ENCODE measurements around the gene PLCB3.

Gene PLCB3

DNA sequence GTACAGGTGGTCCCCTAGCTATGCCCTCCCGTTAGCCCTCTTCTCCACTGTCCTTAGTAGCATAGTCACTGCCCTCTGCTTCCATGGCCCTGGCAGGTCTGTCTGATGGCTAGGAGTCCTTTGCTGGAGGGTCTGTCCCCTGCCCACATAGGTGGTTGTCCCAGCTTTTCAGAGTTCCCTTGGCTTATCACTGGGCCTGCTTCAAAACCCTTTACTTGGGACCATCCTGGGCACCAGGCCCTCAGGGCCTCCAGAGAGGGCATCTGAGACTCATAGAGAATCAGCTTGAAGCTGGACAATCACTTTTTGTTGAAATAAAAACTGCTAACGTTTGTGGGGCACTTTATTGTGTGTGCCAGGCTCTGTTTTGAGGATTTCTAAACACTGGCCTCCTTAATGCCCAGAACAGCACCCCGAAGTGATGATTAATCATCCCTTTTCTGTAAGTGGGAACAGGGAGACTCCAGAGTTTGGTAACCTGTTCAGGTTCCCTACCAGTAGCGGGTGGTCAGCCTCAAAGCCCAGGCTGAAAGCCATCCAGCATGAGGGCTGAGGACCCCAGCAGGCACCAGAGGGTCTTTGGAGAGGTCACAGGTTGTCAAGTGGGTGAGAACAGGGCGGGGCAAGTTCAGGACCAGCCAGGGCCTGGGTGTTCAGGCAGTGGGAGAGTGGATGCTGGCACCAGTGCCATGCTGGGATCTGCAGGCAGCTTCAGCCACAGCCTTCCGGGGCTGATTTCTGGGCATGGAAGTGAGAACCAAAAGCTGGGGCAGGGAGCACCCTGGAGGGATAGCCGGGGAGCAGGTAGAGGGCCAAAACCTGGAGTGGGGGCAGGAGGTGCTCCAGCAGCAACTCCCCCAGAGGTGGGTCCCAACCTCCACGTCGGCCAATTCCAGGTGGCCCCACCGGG, 39.3 kb downstream of the PLCB3 start:
- DNase-seq: peak; percentile 20

DNA sequence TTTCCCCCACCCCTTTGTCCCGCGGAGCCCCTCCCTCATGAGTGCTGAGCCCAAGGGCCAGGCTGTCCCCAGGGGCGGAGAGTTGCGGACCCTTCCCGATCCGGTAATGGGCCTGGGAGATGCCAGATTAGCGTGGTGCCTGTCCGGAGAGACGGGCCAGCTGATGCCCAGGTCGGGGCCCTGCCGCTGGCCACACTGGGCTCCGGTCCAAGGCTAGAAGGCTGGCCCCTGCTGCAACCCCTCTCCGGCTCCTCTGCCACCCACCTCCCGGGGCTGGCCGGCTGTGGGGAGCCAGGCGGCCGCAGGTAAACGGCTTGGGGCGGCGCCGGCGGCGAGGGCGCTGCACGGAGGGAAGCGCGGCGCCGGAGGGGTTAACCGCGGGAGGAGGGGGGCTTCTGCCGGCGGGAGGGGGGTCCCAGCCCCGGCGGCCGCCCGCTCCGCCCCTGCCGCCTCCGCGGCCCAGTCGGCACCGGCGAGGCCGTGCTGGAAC, 40.0 kb downstream of the PLCB3 start, which contains the start of gene KCNK4:
KCNK4 (plus strand) TSS at position 41 of the 490 bp plus-strand sequence. CDS start 1,717 bp downstream, outside the sequence.
- peak; percentile 30 for DNase-seq

DNA sequence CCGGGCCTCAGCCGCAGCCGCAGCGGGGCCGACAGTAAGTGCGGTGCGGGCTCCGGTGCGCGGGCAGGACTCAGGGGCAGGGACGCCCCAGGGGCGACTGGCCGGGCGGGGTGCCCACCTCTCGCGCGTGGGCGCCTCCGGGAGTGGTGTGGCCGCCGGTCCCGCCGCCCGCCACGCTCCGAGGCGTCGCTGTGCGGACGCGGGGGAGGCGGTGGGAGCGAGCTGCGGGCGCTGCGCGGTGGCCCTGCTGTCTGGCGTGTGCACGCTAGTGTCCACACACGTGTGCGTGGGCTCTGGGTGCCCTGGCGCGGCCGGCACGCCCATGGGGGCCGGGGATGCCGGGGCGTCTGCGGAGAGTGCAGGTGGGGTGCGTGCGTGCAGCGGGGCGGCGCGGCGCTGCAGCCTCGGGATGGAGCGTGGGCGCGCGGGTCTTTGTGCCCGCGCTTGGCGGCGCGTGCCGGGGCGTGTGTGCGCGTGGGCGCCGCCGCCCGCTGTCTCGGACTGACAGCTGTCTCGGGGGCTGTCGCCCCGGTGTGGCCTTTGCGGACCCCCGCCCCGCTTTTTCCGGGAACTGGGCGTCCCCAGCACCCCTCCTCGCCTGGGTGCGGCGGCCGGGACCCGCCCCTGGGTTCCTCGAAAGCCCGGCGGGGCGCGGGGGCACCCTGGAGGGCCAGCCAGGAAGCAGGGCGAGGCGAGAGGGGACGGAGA, 40.6 kb downstream of the PLCB3 start:
- peak; percentile 18 for DNase-seq

DNA sequence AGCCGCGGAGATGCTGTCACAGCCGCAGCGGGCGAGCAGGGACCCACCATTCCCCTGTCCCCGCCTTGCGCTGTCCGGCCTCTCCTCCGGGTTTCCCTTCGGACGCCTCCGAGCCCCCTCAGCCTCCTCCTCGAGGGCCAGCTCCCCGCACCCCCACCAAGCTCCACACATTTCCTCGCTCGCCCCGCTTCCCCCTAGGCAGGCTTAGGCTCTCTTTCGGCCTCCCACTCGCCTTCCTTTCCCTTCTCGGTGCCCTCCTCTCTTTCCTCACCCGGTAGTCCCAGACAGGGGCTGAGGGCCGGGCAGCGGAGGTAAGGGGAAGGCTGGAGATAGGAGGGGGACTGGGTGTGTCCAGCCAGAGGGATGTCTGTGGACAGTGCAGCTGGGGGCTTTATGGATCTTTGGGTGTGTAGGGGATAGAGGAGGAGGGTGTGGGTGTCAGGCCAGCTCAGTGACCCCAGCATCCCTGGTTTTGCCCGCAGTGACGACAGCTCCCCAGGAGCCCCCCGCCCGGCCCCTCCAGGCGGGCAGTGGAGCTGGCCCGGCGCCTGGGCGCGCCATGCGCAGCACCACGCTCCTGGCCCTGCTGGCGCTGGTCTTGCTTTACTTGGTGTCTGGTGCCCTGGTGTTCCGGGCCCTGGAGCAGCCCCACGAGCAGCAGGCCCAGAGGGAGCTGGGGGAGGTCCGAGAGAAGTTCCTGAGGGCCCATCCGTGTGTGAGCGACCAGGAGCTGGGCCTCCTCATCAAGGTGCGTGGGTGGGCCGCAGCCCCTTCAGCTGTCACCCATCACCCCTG, 41.3 kb downstream of the PLCB3 start:
- DNase-seq: peak; percentile 26

DNA sequence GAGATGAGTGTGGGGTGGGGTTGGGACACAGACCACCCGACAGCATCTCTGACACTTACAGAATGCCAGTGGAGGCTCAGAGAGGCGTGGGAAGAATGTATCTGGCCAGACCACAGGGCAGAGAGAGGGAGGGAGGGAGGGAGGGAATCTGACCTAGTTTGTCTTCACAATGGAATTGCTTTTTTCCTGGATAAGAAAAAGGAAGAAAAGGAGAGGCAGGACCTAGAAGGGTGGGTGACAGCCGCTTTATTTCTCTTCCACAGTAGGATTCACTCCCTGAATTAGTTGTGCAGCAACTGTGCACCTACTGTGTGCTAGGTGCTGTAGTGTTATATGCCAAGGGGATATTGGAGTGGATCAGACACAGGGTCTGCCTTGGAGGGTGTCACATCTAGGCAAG, 43.4 kb downstream of the PLCB3 start:
- no peak for DNase-seq

DNA sequence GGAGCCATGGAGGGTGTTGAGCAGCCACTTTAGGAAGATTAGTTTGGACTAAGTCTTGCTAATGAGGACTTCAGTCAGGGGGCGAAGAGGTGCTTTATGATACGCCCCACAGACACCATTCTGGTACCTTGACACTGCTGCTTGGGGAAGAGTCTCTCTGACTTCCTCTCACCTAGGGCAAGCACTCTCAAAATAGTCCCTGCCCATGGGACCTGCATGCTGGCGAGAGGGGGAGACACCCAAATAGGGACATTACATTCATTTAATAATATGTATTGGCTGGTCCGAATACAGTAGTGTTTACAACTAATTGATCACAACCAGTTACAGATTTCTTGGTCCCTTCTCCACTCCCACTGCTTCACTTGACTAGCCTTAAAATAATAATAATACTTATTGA, 44.4 kb downstream of the PLCB3 start:
- no peak for DNase-seq

DNA sequence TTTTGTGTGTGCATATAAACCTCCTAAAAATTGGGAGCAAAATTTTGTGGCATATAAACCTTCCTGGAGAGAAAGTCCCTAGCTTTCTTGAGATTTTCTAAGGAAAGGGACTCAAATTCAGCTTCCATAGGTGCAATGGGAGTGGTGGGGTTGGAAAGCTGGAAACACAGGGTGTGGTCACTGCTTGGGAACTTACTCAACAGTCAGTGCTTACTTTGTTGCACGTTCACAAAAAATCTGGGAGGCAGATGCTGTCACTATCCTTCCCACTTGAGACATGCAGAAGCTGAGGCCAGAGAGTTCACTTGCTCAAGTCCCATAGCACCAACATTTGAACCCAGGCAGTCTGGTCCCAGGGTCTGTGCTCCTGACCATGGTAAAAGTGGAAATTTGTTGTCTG, 44.9 kb downstream of the PLCB3 start:
- no peak for DNase-seq

DNA sequence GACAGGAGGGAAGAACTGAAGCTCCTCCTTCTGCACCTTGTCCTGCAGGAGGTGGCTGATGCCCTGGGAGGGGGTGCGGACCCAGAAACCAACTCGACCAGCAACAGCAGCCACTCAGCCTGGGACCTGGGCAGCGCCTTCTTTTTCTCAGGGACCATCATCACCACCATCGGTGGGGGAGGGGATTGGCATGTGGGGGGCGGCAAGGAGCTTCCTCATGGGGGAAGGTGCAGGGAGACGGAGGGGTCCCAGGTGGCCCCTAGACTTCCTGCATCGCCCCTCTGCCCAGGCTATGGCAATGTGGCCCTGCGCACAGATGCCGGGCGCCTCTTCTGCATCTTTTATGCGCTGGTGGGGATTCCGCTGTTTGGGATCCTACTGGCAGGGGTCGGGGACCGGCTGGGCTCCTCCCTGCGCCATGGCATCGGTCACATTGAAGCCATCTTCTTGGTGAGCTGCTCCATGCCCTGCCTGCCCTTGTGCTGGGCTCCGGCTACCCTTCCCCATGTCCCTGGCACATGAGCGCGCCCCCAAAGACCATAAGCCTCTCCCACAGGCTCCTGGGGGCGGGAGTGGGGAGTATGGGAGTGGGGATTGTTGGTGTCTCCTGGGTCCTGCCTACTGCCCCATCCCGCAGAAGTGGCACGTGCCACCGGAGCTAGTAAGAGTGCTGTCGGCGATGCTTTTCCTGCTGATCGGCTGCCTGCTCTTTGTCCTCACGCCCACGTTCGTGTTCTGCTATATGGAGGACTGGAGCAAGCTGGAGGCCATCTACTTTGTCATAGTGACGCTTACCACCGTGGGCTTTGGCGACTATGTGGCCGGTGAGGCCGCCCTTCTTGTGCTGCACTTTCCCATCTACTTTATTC, 45.7 kb downstream of the PLCB3 start:
- peak; percentile 18 for DNase-seq

DNA sequence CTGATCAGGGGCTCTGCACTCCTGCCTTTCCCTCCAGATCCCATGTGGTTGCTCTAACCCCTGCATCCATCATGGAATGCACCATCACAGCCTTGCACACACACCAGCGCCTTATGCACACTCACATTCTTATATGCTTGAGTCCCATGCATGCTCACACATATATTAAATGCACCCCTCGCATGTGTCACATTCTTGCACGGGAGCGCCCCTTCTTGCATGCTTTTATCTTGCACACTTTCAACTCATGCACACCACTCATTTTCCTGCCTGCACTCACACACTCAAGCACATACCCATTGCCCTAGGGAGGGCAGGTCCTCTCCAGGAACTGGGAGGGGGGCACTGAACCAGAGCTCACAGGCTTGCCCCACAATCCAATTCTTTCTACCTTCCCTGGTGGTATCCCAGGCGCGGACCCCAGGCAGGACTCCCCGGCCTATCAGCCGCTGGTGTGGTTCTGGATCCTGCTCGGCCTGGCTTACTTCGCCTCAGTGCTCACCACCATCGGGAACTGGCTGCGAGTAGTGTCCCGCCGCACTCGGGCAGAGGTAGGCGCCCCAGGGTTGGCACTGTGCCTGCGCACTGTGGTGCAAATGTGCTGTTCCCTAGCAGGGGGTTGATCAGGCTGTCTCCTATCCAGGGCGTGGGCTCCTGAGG, 46.5 kb downstream of the PLCB3 start:
- DNase-seq: peak; percentile 18

DNA sequence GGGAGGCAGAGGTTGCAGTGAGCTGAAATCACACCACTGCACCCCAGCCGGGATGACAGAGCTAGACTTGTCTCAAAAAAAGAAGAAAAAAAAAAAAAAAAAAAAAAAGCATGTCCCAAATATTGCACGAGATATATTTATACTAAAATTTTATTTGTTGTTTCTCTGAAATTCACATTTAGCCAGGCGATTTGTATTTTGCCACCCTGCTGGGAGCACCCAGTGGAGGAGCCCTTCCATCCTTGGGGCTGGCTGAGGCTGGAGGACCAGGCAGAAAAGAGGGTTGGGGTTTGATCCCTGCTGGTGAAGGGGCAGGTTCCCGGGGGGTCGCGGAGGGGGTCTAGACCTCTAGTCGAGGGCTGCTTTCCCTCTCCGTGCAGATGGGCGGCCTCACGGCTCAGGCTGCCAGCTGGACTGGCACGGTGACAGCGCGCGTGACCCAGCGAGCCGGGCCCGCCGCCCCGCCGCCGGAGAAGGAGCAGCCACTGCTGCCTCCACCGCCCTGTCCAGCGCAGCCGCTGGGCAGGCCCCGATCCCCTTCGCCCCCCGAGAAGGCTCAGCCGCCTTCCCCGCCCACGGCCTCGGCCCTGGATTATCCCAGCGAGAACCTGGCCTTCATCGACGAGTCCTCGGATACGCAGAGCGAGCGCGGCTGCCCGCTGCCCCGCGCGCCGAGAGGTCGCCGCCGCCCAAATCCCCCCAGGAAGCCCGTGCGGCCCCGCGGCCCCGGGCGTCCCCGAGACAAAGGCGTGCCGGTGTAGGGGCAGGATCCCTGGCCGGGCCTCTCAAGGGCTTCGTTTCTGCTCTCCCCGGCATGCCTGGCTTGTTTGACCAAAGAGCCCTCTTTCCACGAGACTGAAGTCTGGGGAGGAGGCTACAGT, 47.9 kb downstream of the PLCB3 start:
- peak; percentile 78 for DNase-seq

DNA sequence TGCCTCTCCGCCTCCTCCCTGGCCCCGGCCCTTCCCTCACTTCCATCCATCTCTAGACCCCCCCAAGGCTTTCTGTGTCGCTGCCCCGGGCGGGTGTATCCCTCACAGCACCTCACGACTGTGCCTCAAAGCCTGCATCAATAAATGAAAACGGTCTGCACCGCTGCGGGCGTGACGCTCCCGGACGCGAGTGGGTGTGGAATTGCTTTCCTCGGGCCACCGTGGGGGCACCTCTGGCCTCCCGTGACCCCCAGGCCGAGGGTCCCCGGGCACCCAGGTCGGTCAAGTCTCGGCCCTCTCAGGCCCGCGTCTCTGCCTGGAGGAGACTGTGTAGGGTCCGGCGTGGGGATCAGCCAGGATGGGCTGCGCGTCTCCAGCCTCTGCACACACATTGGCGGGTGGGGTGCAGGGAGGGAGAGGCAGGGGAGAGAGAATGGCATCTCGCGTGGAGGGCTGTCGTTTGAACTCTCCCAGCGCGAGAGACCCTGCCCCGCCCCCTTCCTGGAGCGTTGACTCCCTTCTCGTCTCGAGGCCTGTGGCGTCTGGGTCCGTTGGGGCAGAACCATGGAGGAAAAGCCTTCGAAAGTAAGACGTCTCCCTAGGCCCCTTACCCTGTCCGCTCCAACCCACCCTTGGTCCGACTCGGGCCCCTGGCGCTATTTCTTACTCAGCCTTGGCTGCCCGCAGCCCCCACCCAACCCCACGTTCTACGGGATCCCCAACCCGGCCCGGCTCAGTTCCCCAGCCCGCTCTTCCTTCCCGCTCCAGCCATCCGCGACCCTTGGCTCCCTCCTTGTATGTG, 48.7 kb downstream of the PLCB3 start, which contains the start of gene CATSPERZ:
CATSPERZ (plus strand) TSS at position 512 of the 802 bp plus-strand sequence; CDS start at position 565, 53 bp downstream.
- peak; percentile 28 for DNase-seq

DNA sequence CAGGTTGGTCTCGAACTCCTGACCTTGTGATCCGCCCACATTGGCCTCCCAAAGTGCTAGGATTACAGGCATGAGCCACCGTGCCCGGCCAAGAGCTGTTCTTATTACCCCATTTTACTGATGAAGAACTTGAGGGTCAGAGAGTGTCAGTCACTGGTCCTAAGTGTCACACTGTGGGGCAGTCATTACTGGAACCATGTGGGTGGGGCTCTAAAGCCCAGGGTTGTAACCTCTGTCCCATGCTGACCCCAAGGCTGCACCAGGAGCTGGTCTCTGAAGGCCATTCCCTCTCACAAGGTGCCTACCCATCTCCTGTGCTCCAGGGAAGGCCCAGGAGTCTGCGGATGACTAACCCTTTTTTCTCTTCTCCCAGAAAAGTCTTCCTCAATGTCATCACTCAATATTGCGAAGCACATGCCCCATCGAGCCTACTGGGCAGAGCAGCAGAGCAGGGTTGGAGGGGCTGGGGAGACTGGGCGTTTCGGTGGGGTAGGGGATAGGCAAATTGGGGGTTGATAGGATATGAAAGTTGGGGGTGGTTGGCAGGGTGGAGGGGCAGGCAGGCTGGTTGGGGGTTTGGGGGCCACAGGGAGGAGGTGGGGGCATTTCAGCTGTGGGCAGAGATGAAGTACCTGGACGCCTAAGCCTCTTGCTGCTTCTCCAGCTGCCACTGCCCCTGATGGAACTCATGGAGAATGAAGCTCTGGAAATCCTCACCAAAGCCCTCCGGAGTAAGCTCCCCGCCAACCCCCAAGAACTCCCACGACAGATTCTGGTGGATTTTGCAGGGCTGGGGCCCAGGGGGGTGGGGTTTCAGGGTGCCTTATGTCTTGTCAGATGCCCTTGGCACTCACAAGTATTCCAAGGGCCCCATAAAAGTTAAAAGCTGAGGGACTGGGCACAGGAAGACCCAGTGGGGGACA, 52.0 kb downstream of the PLCB3 start:
- no peak for DNase-seq

DNA sequence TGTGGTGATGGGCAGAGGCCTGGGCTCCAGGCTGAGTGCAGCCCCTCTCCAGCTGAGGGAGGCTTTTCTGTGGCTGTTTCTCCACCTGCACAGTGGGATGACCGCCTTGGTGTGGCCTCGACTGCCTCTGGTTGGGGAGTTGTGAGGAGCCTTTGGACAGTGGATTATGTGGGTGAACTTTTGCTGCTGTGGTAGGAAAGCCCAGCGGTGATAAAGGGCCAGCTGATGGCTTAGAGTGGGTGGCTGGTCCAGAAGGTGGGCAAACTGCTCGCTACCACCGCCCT, 52.6 kb downstream of the PLCB3 start:
- DNase-seq: no peak

DNA sequence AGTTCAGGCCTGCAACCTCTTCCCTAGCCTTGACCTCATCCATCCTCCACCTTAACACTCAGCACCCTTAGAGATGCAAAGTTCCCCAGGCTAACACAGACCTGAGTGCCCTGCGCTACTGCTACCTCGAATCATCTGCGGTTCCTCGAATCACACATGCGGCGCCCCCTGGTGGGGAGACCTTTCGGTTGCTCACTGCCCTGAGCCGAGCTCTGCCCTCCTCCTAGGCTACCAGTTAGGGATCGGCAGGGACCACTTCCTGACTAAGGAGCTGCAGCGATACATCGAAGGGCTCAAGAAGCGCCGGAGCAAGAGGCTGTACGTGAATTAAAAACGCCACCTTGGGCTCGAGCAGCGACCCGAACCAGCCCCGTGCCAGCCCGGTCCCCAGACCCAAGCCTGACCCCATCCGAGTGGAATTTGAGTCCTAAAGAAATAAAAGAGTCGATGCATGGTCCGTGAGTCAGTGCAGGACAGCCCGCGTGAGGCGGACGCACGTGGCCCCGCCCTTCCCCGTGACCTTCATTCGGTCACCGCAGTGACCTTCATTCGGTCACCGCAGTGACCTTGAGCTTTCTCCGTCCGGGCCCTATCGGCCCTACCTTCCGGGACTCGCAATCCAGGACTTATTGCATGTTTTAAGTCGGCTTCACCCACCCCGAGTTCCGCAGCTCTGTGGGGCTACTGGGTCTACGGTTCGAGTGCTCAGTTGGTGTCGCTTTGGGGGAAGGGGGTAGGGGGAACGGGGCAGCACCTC, 53.2 kb downstream of the PLCB3 start:
- DNase-seq: peak; percentile 92

DNA sequence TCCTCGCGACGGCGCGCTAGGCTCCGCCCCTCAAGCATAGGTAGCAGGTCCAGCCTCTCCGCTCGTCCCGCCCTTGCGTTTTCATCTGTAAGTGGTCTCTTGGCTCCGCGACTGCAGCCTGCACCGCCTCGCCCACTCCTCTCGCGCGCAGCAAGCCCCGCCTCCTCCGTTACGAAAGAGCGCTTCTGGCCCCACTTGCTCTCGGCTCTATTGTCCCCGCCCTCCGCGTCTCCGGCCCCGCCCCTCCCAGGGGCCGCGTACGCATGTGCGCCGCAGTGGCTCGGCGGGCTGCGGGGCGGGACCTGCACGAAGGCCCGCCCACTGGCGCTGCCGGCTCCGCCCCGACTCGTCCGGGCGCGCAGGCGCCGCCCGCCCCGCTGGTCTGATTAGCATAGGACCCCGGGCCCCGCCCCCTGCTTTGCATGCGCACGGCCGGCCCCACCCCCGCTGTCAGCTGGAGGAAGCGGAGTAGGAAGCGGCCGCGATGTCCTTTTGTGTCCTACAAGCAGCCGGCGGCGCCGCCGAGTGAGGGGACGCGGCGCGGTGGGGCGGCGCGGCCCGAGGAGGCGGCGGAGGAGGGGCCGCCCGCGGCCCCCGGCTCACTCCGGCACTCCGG, 53.9 kb downstream of the PLCB3 start, which contains the start of gene ESRRA:
ESRRA (plus strand) TSS at position 450 of the 616 bp plus-strand sequence. CDS start 1,656 bp downstream, outside the sequence.
- peak; percentile 99 for DNase-seq

DNA sequence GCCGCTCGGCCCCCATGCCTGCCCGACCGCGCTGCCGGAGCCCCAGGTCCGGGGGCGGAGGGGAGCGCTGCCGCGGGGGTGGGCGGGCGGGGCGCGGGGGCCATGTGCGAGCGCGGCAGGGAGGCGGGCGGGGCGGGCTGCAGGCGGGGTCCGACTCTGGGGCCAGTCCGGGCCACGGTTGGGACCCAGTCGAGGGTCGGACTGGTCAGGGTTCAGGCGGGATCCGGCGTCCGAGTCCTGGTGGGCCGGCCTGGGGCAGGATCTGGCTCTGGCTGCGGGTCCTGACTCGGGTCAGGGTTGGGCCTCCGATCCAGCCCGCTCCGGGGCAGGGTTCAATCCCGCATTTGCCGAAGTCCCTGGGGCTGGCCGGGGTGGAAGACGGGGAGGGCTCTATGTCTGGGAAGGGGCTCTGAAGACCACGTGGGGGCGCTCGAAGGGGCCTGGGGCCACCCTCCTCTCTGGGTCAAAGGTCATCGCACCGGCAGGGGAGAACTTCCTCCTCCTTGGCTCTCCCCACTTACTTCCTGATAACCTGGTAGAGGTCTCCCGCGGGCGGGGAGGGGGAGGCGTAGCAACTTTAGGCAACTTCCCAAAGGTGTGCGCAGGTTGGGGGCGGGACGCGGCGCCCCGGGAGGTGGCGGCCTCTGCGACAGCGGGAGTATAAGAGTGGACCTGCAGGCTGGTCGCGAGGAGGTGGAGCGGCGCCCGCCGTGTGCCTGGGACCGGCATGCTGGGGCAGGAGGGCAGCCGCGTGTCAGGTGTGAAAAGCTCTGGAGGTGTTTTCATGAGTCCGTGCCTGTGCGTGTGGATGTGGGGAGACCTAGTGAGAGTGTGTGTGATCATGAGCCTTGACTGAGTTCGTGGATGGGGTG, 54.6 kb downstream of the PLCB3 start:
- DNase-seq: peak; percentile 80

Data from femur (tissue), 1 donor.